ENCODE data around the gene SMAD6.
"Not testable (repeated sequence)": the region's sequence is repeated elsewhere in the genome, so short reads cannot be mapped to it uniquely, and the experiment has no call there.

The SMAD6 gene

GRCh38 chr15:66828817-66829541 lies 126.9 kb downstream of the SMAD6 start:
- DNase-seq: not testable (repeated sequence)

GRCh38 chr15:66829551-66830121 lies 127.6 kb downstream of the SMAD6 start:
- no peak for DNase-seq

GRCh38 chr15:66830358-66830757 lies 128.3 kb downstream of the SMAD6 start:
- no peak for DNase-seq

- no peak for DNase-seq
These were observed 128.8 kb downstream of the SMAD6 start for GRCh38 chr15:66830823-66831222.

- no peak for DNase-seq
These were observed 129.3 kb downstream of the SMAD6 start for GRCh38 chr15:66831289-66831688.

- DNase-seq: no peak
These were observed 129.9 kb downstream of the SMAD6 start for GRCh38 chr15:66831801-66832390.

Measured in NCI-H2029 (cell line).